Smooth muscle cell (in vitro differentiated cells): Measurements from ENCODE around the gene UFSP2. TPM values are rescaled to one million over a fixed set of nuclear protein-coding genes. Genes with fewer than 3 reads are reported as not detected.

Experiments
- DNase-seq: peaks from one replicate; lab custom pipeline; 2025; ENCODE audit not compliant: unreplicated experiment; lab: John Stamatoyannopoulos, UW
- H2AFZ ChIP-seq: fragments of 200-600 bp; sonication (generic); 2 replicates; pipeline ENCODE4 v1.6.0; 2016; ENCODE audit warnings: antibody characterized with exemption, low read depth, mild to moderate bottlenecking
- H3F3A ChIP-seq: fragments of 200-600 bp; sonication (generic); 2 replicates; pipeline ENCODE4 v1.6.0; 2017; ENCODE audit warnings: antibody characterized with exemption, low read depth
- H3K27ac ChIP-seq: fragments of 200-600 bp; sonication (generic); 2 replicates; pipeline ENCODE4 v1.5.1; 2016; ENCODE audit warnings: low read depth, mild to moderate bottlenecking
- H3K27me3 ChIP-seq: fragments of 200-600 bp; sonication (generic); 2 replicates; pipeline ENCODE4 v1.6.1; 2016; ENCODE audit warnings: low read depth, mild to moderate bottlenecking
- H3K36me3 ChIP-seq: fragments of 200-600 bp; sonication (generic); 2 replicates; pipeline ENCODE4 v1.5.1; 2016; ENCODE audit warnings: low read depth
- H3K4me1 ChIP-seq: fragments of 200-600 bp; sonication (generic); 2 replicates; pipeline ENCODE4 v1.5.1; 2016; ENCODE audit warnings: low read depth
- H3K4me2 ChIP-seq: fragments of 200-600 bp; sonication (generic); 2 replicates; pipeline ENCODE4 v1.6.0; 2016; ENCODE audit warnings: mild to moderate bottlenecking
- H3K4me3 ChIP-seq: fragments of 200-600 bp; sonication (generic); 2 replicates; pipeline ENCODE4 v1.5.1; 2016; ENCODE audit warnings: mild to moderate bottlenecking
- H3K79me2 ChIP-seq: fragments of 200-600 bp; sonication (generic); 2 replicates; pipeline ENCODE4 v1.6.0; 2016; ENCODE audit warnings: low read depth, mild to moderate bottlenecking
- H3K9ac ChIP-seq: fragments of 200-600 bp; sonication (generic); 2 replicates; pipeline ENCODE4 v1.6.0; 2016; ENCODE audit warnings: low read depth
- H3K9me3 ChIP-seq: fragments of 200-600 bp; sonication (generic); replicated peaks from 2 replicates; pipeline ENCODE4 v1.5.1; 2016; ENCODE audit warnings: low read depth
- H4K20me1 ChIP-seq: fragments of 200-600 bp; sonication (generic); 2 replicates; pipeline ENCODE4 v1.6.0; 2016; ENCODE audit warnings: low read depth
- CTCF ChIP-seq: fragments of 200-600 bp; sonication (generic); IDR thresholded peaks from 2 replicates; pipeline ENCODE4 v1.5.1; 2017; ENCODE audit warnings: borderline replicate concordance, mild to moderate bottlenecking, antibody characterized with exemption; ENCODE audit not compliant: insufficient read depth, poor library complexity, severe bottlenecking
- WGBS: methylation state at CpG from one replicate; pipeline ENCODE4 v1.1.7; 2016; ENCODE audit warnings: low lambda C conversion rate; 5-methylcytosine and 5-hydroxymethylcytosine counted together
- polyA plus RNA-seq: library from polyadenylated mRNA; unstranded; fragments of >200 nt; fragmentation: Nextera tagmentation; extraction: Ambion mirVana; gene quantifications from 2 replicates; pipeline ENCODE4 v1.2.1, GENCODE V29; 2016
- total RNA-seq: library from RNA; depleted of rRNA; stranded (reverse); fragments of >200 nt; gene quantifications from 2 replicates; pipeline ENCODE4 v1.2.3, GENCODE V29; 2014

UFSP2 gene
- total and polyA plus RNA-seq, 2 experiments from 2014 or later: 36.6 to 65.0 TPM

GRCh38 chr4:185468999-185469398, 43.2 kb upstream of the UFSP2 start:
- H4K20me1 ChIP-seq: no peaks in the 10 kb centered on the region
- H3K36me3 ChIP-seq: no peaks in the 10 kb centered on the region
- no peaks in the 10 kb centered on the region for H3K27me3 ChIP-seq
- no peak overlapping the region for H3K9ac ChIP-seq
- H3F3A ChIP-seq: no peaks in the 10 kb centered on the region
- no peaks in the 10 kb centered on the region for H3K9me3 ChIP-seq
- H3K4me1 ChIP-seq: no peaks in the 10 kb centered on the region
- H3K27ac ChIP-seq: no peak overlapping the region
- no peak for DNase-seq
- 86% methylated on average over 2 of the region's 2 CpGs for WGBS
- TF ChIP-seq CTCF: no peak
- no peak overlapping the region for H2AFZ ChIP-seq
- no peak overlapping the region for H3K4me3 ChIP-seq
- no peak overlapping the region for H3K4me2 ChIP-seq
- no peaks in the 10 kb centered on the region for H3K79me2 ChIP-seq

GRCh38 chr4:185467991-185468390, 42.2 kb upstream of the UFSP2 start:
- no peak overlapping the region for H3K4me2 ChIP-seq
- no peak for TF ChIP-seq CTCF

GRCh38 chr4:185467101-185467500, 41.3 kb upstream of the UFSP2 start:
- 68% methylated on average over 4 of the region's 4 CpGs for WGBS
- no peak overlapping the region for H2AFZ ChIP-seq
- H3K4me2 ChIP-seq: no peak overlapping the region

More at GRCh38 chr4:185467991-185468390, 42.2 kb upstream of the UFSP2 start:
- Histone ChIP-seq H3K9ac (no peak overlapping the region), H3K79me2 (no peaks in the 10 kb centered on the region), H3K9me3 (no peaks in the 10 kb centered on the region), H3K27ac (no peak overlapping the region), H3K4me3 (no peak overlapping the region), H3K4me1 (no peaks in the 10 kb centered on the region), H2AFZ (no peak overlapping the region), H3K27me3 (no peaks in the 10 kb centered on the region), H3K36me3 (no peaks in the 10 kb centered on the region), H3F3A (no peaks in the 10 kb centered on the region), H4K20me1 (no peaks in the 10 kb centered on the region)
- no peak for DNase-seq
- WGBS: 92% methylated on average over 8 of the region's 8 CpGs

More at GRCh38 chr4:185467101-185467500, 41.3 kb upstream of the UFSP2 start:
- no peaks in the 10 kb centered on the region for H3K36me3 ChIP-seq
- H3K9ac ChIP-seq: no peak overlapping the region
- H3K9me3 ChIP-seq: no peaks in the 10 kb centered on the region
- no peaks in the 10 kb centered on the region for H3F3A ChIP-seq
- no peak overlapping the region for H3K27ac ChIP-seq
- no peaks in the 10 kb centered on the region for H3K79me2 ChIP-seq
- H3K4me1 ChIP-seq: no peaks in the 10 kb centered on the region
- H4K20me1 ChIP-seq: no peaks in the 10 kb centered on the region
- H3K27me3 ChIP-seq: no peaks in the 10 kb centered on the region
- DNase-seq: no peak
- no peak for TF ChIP-seq CTCF
- no peak overlapping the region for H3K4me3 ChIP-seq
